HG03565 (cell line): ENCODE data around the gene TUBG2.
A peak's percentile ranks its signal among the peaks of the same experiment; 100 is the strongest.

Source experiments
- ATAC-seq: cut with Tn5 transposase; IDR thresholded peaks from one replicate; pipeline ENCODE4 v1.9.1; 2021; ENCODE audit warnings: mild to moderate bottlenecking, moderate library complexity; ENCODE audit not compliant: unreplicated experiment

The TUBG2 gene

DNA sequence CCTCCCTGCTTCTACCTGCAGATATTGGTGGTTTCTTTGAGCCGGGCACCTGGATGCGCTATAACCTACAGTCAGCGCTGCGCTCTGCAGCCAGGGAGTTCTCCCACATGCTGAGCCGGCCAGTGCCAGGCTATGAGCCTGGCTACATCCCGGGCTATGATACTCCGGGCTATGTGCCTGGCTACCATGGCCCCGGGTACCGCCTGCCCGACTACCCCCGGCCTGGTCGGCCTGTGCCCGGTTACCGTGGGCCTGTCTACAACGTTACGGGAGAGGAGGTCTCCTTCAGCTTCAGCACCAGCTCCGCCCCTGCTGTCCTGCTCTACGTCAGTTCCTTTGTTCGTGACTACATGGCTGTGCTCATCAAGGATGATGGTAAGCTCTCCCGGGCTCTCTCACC lies 36.4 kb downstream of the TUBG2 start:
- no peak for ATAC-seq

DNA sequence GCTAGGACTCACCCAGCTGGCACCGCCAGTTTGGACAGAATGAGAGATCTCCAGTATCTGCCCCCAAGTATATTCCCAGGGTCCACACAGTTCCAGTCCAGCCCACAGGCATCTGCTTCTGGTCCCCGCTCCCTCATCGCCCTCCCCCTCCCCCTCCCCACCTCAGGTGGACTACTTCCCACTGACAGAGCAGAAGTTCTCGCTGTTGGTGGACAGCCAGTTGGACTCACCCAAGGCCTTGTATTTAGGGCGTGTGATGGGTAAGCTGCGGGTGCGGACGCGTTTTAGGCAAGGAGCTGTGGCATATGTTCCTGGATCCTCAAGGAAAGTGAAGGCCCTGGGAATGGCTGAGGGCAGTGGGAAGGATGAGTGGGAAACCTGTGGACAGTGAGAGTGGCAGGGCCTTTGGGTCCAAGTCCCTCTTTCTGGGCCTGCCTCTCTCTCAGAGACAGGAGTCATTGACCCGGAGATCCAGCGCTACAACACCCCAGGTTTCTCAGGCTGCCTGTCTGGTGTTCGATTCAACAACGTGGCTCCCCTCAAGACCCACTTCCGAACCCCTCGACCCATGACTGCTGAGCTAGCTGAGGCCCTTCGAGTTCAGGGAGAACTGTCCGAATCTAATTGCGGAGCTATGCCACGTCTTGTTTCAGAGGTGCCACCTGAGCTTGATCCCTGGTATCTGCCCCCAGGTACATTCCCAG lies 38.2 kb downstream of the TUBG2 start:
- no peak for ATAC-seq

DNA sequence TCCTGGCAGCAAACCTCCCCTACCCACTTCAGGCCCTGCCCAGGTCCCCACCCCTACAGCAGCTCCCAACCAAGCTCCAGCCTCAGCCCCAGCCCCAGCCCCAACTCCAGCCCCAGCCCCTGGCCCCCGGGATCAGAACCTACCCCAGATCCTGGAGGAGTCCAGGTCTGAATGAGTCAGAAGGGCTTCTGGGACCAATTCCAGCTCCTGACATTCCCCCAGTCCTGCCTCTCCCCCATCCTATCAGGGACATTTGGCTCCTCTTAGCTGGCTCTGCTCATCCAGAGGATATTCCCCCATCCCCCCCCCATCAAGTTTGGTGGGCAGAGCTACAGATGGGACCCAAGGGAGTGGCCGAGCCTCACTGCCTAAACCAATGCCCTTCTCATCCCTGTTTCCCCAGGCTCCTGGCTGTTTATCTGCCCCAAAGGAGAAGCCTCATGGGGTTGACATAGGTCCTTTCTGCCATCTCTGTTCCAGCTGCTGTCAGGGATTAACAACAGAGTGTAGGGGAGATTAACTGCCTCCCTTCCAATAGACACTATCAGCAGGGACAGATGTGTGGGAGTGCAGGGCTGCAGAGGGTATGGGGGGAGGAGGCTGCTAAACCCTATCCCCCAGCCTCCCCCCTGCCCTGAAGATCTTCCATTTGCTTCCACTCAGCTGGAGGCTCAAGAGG lies 39.8 kb downstream of the TUBG2 start:
- ATAC-seq: no peak

- ATAC-seq: no peak
These were observed 40.3 kb downstream of the TUBG2 start for GRCh38 chr17:42699415-42699740.

DNA sequence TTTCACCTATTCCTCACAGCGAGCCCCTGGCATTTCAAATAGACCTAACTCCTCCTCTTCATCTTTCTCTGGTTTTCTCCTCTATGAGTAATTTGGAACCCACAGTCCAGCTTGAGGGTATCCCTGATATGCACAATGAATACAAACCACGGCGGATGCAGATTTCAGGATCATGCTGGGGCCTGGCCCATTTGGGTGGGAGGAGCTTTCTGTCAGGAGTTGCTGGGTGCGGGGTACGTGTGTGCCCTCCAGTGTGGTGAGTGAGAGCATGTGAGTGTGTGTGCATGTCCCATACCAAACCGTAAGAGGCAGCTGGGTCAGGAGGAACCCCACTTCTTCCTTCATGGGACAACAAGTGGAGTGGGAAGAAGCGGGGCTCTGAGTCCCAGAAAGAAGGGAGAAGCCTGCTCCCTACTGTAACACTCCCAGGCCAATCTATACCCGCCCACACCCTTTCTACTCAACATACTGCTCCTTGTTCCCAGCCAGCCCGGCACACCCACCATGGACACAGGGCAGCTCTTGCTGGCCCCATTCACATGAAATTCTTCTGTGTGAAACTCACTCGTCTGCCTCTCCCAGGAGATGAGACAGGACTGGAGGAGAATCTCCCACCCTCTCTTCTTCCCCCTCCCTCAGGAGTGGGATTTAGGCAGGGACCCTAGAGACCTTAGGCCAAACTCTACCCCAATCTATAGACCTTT lies 41.7 kb downstream of the TUBG2 start:
- ATAC-seq: no peak

DNA sequence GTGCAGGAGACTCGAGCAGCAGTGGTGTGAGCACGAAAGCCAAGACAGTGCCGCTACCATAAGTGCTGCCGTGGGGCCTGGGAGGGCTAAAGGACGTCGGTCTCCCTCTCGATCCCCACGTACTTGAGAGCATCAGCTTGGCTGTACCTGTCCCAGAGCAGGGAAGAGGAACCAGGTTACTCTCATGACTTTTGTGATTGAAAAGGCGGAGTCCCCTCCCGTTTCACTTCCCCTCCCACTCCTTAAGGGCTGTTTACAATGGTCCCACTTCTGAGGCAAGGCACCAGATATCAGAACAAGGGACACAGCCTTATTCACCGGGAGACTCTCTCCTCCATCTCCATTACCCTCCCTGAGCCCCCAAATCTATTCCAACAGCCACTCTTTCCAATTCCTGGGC lies 43.4 kb downstream of the TUBG2 start:
- ATAC-seq: no peak

- ATAC-seq: peak; percentile 17
These were observed 45.4 kb downstream of the TUBG2 start for GRCh38 chr17:42704490-42704836.

GRCh38 chr17:42704837-42705494 lies 45.9 kb downstream of the TUBG2 start:
- peak; percentile 64 for ATAC-seq

GRCh38 chr17:42706732-42707131 lies 47.6 kb downstream of the TUBG2 start:
- ATAC-seq: no peak

- ATAC-seq: no peak
These were observed 49.5 kb downstream of the TUBG2 start for GRCh38 chr17:42708588-42708987.

- no peak for ATAC-seq
These were observed 50.5 kb downstream of the TUBG2 start for GRCh38 chr17:42709561-42709960.
